T-helper 2 cell treated with Interferon-gamma antibody and Interleukin-4, amounts not matched to agents 5 μg/mL and 100 μg/mL, for 36 hours (primary cell): ENCODE data around the gene PSMB2.
A peak's percentile ranks its signal among the peaks of the same experiment; 100 is the strongest.
"Not testable (repeated sequence)": the region's sequence is repeated elsewhere in the genome, so short reads cannot be mapped to it uniquely, and the experiment has no call there.

Experiments used
- DNase-seq: peaks from one replicate; pipeline ENCODE4 v3.0.0; 2021; ENCODE audit warnings: low spot score
- H3K27ac Mint-ChIP-seq: one replicate; pipeline ENCODE4 v1.8.0; 2021; ENCODE audit warnings: mild to moderate bottlenecking, mixed read lengths
- H3K27me3 Mint-ChIP-seq: one replicate; pipeline ENCODE4 v1.8.0; 2021; ENCODE audit warnings: low read depth, mixed read lengths
- H3K36me3 Mint-ChIP-seq: one replicate; pipeline ENCODE4 v1.8.0; 2021; ENCODE audit warnings: low read depth, mixed read lengths
- H3K4me1 Mint-ChIP-seq: one replicate; pipeline ENCODE4 v1.8.0; 2021; ENCODE audit warnings: low read depth, mixed read lengths
- H3K4me3 Mint-ChIP-seq: one replicate; pipeline ENCODE4 v1.8.0; 2022; ENCODE audit warnings: mild to moderate bottlenecking, moderate library complexity, mixed read lengths
- H3K9me3 Mint-ChIP-seq: one replicate; pipeline ENCODE4 v1.8.0; 2021; ENCODE audit warnings: mixed read lengths

PSMB2 gene

DNA sequence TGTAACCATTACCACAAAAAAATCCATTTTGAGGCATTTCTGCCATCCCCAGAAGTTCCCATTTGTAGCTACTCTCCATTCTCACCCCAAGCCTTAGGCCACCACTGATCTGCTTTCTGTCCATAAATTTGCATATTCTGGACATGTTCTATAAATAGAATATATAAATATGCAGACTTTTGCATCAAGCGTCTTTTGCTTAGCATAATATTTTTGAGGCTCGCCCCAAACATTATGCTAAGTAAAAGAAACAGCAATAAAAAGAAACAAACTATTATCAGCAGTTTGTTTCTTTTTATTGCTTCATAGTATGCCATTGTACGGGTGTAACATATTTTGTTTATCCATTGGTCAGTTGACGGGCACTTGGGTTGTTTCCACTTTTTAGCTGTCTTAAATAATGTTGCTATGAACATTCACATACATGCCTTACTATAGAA is 60.4 kb downstream of the PSMB2 start:
- no peak for DNase-seq
- H3K4me1 Mint-ChIP-seq, result peaks cover 12% of the 10 kb centered on the region
- H3K36me3 Mint-ChIP-seq, result peaks cover 2% of the 10 kb centered on the region
- no peaks in the 10 kb centered on the region for H3K9me3 Mint-ChIP-seq
- H3K27me3 Mint-ChIP-seq, result peaks cover 4% of the 10 kb centered on the region
- H3K4me3 Mint-ChIP-seq, result no peak overlapping the region
- H3K27ac Mint-ChIP-seq, result no peak overlapping the region

DNA sequence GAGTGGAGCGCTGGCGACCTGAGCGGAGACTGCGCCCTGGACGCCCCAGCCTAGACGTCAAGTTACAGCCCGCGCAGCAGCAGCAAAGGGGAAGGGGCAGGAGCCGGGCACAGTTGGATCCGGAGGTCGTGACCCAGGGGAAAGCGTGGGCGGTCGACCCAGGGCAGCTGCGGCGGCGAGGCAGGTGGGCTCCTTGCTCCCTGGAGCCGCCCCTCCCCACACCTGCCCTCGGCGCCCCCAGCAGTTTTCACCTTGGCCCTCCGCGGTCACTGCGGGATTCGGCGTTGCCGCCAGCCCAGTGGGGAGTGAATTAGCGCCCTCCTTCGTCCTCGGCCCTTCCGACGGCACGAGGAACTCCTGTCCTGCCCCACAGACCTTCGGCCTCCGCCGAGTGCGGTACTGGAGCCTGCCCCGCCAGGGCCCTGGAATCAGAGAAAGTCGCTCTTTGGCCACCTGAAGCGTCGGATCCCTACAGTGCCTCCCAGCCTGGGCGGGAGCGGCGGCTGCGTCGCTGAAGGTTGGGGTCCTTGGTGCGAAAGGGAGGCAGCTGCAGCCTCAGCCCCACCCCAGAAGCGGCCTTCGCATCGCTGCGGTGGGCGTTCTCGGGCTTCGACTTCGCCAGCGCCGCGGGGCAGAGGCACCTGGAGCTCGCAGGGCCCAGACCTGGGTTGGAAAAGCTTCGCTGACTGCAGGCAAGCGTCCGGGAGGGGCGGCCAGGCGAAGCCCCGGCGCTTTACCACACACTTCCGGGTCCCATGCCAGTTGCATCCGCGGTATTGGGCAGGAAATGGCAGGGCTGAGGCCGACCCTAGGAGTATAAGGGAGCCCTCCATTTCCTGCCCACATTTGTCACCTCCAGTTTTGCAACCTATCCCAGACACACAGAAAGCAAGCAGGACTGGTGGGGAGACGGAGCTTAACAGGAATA is 64.0 kb downstream of the PSMB2 start:
- peak; percentile 57 for DNase-seq
- Mint-ChIP-seq H3K36me3 (peaks cover 2% of the 10 kb centered on the region), H3K4me3 (peak overlapping the region; percentile 82), H3K4me1 (peaks cover 18% of the 10 kb centered on the region), H3K27ac (peak overlapping the region; percentile 41), H3K27me3 (peaks cover 21% of the 10 kb centered on the region), H3K9me3 (no peaks in the 10 kb centered on the region)

DNA sequence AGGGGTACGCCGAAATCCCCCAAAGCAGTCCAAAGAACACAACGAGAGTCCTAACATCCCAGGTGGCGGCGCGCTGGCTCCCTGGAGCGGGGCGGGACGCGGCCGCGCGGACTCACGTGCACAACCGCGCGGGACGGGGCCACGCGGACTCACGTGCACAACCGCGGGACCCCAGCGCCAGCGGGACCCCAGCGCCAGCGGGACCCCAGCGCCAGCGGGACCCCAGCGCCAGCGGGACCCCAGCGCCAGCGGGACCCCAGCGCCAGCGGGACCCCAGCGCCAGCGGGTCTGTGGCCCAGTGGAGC is 64.6 kb downstream of the PSMB2 start:
- peaks cover 18% of the 10 kb centered on the region for H3K4me1 Mint-ChIP-seq
- peaks cover 26% of the 10 kb centered on the region for H3K27me3 Mint-ChIP-seq
- DNase-seq, H3K36me3 Mint-ChIP-seq, H3K9me3 Mint-ChIP-seq: not testable (repeated sequence)
- H3K27ac Mint-ChIP-seq, result peak overlapping the region; percentile 10
- peak overlapping the region; percentile 81 for H3K4me3 Mint-ChIP-seq

DNA sequence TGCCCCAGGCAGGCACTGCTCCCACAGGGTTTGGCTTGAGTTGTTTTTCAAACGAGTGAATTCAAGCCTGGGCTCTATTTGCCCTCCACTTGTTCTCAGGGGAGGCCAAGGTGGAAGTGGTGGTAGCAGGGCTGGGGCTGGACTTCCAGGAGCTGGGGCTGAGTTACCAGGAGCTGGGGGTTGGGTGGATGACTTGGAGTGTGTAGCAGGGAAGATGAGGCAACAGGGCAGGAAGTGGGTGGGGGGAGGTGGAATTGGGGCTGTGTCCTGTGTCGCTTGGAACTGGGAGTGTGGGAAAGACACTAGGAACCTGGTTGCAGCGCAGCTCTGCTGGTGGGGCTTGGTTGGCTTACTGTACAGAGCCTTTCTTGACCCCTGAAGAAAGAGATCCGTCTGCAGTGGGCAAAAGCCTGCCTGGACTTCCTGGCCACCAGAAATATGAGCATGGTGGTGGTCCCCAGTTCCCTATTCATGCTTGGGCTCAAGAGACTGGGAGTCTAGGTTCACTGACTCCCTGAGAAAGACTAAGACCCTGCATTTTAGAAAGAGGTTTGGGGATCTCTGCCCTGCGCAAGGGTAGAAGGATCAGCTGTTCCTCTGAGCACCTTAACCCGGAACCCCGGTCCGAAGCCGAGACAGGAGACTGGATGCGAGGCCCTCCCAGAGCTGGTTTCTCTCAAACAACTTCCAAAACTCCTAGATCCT is 65.1 kb downstream of the PSMB2 start:
- no peaks in the 10 kb centered on the region for H3K9me3 Mint-ChIP-seq

DNA sequence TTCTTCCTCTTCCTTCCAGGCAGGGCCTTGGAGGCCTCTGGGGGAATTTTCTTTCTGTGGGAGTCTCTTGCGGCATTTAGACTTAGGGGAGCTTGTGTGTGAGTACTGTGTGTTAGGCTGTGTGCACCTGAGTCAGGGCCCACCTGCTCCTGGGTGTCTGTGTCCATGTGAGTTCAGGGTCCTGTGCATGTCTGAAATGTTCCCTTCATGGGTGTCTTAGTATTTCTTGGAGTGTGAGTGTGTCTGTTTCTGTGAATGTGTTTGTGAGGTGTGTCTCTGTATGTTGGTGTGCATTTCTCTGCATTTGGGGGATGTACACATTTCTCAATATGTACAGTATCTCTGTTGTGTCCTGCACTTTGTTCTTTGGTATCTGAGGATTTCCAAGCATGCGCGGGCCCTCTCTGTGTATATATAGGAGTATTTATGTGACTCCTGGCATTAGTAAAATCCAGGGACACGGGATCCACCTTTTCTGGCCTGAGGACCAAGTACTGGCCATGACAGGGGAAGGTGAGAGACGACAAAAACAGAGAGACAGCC is 65.8 kb downstream of the PSMB2 start:
- H3K4me3 Mint-ChIP-seq, result no peak overlapping the region
- H3K4me1 Mint-ChIP-seq, result peaks cover 19% of the 10 kb centered on the region
- no peak overlapping the region for H3K27ac Mint-ChIP-seq
- no peak for DNase-seq
- H3K27me3 Mint-ChIP-seq, result peaks cover 36% of the 10 kb centered on the region
- peaks cover 2% of the 10 kb centered on the region for H3K36me3 Mint-ChIP-seq
- no peaks in the 10 kb centered on the region for H3K9me3 Mint-ChIP-seq

More for the DNA sequence above, 65.1 kb downstream of the PSMB2 start:
- H3K27me3 Mint-ChIP-seq, result peaks cover 31% of the 10 kb centered on the region
- peak overlapping the region; percentile 81 for H3K4me3 Mint-ChIP-seq
- H3K36me3 Mint-ChIP-seq, result peaks cover 2% of the 10 kb centered on the region
- DNase-seq, result no peak
- peak overlapping the region; percentile 10 for H3K27ac Mint-ChIP-seq
- H3K4me1 Mint-ChIP-seq, result peaks cover 18% of the 10 kb centered on the region

DNA sequence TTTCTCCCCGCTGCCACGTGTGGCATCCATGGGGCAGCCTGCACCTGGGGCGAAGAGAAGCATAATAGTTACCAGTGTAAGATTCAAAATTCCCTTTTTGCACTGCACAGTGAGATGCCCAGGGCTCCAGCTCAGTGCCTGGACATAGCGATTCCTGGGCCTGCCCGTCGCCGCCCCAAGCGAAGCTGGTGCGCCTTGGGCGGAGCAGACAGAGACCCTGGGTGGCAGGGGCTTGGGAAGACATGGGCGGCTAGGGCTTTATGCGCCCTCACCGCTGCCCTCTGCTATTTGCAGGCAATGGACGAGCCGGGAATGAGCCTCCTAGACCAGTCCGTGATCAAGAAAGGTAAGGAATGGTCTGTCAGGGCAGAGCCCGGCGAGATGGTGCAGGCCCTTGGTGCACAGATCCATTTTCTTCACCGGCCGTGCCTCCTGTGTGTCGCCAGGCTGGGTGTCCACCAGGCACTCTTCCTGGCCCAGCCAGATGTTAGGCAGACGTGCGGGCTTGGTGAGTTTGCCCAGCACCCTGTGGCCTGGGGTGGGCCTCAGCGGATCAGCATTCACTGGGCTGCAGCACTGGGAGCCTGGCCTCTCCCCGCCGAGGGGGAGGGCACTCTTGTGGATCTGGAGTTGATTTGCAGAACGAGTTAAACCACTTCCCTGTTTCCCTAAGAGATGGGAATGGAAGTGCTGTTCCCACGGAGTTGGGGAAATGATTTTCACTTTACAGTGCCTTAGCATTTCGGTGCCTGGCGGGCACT is 66.5 kb downstream of the PSMB2 start:
- Mint-ChIP-seq H3K36me3 (peaks cover 2% of the 10 kb centered on the region), H3K27ac (no peak overlapping the region), H3K4me1 (peaks cover 21% of the 10 kb centered on the region), H3K9me3 (no peaks in the 10 kb centered on the region), H3K27me3 (peaks cover 39% of the 10 kb centered on the region), H3K4me3 (no peak overlapping the region)
- no peak for DNase-seq

DNA sequence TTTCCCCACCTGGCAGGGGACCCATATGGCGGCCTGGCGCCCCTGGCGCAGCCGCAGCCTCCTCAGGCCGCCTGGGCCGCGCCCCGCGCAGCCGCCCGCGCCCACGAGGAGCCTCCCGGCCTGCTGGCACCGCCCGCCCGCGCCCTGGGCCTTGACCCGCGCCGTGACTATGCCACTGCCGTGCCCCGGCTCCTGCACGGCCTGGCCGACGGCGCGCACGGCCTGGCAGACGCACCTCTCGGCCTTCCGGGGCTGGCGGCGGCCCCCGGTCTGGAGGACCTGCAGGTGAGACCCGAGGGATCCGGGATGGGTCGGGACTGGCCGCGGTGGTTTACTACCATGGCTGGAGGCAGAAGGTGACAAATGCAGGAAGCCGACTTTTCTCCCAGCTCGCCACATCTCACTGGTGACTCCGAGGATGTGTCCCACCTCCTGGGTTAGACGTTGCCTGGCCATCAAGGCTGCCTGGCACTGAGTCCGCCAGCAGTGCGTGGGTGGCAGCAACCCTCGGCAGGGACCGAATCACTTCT is 67.1 kb downstream of the PSMB2 start:
- Mint-ChIP-seq H3K4me1 (peaks cover 21% of the 10 kb centered on the region), H3K9me3 (no peaks in the 10 kb centered on the region), H3K27me3 (peaks cover 39% of the 10 kb centered on the region), H3K27ac (no peak overlapping the region), H3K36me3 (peaks cover 2% of the 10 kb centered on the region), H3K4me3 (no peak overlapping the region)
- no peak for DNase-seq

DNA sequence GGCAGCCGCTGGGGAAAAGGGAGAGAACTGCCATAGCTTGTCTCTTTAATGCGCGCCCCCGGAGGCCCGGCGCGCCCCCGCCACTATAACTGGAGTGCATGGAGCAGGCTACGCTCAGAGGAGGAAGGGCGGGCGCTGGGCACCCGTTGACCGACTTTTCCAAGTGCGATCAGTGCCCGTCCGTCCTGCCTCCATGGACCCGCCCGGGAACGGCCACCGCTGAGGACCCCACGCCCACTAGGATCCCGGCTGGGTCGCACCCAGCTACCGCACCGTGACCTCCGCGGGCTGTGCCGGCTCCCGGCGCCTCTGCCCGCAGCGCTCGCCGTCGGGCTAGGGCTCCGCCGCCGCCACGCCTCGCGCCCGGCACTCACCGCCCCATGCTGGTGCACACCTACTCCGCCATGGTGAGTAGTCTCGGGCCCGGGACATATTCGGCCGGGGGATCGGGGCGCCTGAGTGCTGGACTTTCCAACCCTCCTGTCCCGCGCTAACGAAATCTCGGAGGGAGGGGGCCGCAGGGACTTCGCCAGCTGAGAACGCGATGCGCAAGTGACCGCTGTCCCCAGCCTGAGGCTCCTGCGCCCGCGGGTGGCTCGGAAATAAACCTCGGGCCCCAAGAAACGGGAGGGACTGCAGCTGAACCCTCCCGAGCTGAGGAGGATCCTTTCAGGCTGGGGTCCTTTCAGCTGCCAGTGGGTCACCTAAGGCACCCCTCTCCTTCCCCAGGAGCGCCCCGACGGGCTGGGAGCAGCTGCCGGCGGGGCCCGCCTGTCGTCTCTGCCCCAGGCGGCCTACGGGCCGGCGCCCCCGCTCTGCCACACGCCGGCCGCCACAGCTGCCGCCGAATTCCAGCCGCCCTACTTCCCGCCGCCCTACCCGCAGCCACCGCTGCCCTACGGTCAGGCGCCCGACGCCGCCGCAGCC is 67.9 kb downstream of the PSMB2 start, which contains the start of gene TFAP2E:
Gene TFAP2E (plus strand): TSS at position 117 of the 927 bp plus-strand sequence. CDS start 264 bp downstream, at position 381.
- H3K36me3 Mint-ChIP-seq, result peaks cover 2% of the 10 kb centered on the region
- H3K4me3 Mint-ChIP-seq, result no peak within 1 kb of the TSS
- no peak for DNase-seq
- no peak within 1 kb of the TSS for H3K27ac Mint-ChIP-seq
- no peaks in the 10 kb centered on the region for H3K9me3 Mint-ChIP-seq
- peaks cover 22% of the 10 kb centered on the region for H3K4me1 Mint-ChIP-seq
- H3K27me3 Mint-ChIP-seq, result peaks cover 39% of the 10 kb centered on the region

DNA sequence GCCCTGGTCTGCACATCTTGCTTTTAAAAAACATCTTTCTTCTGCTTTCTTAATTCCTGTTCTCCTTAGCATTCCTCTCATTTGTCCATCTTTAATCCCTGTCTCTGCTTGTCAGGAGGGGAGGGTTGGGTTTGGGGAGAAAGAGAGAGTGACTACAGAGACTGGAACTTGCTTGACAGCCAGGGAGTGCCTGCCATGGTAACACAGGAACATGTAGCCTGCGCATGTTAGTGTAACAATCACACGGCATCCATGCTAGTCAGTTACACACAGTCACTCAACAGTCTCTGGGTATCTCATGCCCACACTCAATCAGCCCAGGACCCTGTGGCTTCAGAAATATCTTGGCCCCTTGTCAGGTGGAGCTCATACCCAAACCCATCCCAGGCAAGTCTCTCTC is 69.0 kb downstream of the PSMB2 start:
- Mint-ChIP-seq H3K9me3 (no peaks in the 10 kb centered on the region), H3K4me1 (peaks cover 15% of the 10 kb centered on the region), H3K27me3 (peaks cover 39% of the 10 kb centered on the region), H3K4me3 (no peak overlapping the region), H3K36me3 (no peaks in the 10 kb centered on the region), H3K27ac (no peak overlapping the region)
- no peak for DNase-seq

DNA sequence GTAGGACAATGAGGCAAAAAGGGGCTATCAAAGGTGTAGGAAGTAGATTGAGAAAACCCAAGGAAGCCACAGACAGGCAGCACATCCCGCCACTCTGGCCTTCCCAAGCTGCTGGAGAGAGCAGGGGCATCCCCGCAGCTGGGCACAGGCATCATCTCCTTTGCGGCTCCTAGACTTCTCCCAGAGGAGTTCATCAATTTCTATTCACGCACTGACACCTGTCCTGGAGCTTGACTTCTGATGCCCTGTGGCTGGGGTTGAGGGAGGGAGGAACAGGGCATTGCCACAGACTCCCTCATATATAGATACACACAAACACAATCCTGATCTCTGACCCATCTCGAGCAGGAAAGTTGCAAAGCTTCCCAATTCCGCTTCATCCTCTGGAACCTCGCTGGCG is 70.1 kb downstream of the PSMB2 start:
- DNase-seq, result no peak
- Mint-ChIP-seq H3K9me3 (no peaks in the 10 kb centered on the region), H3K4me3 (no peak overlapping the region), H3K27me3 (peaks cover 36% of the 10 kb centered on the region), H3K4me1 (peaks cover 12% of the 10 kb centered on the region), H3K27ac (no peak overlapping the region), H3K36me3 (no peaks in the 10 kb centered on the region)

DNA sequence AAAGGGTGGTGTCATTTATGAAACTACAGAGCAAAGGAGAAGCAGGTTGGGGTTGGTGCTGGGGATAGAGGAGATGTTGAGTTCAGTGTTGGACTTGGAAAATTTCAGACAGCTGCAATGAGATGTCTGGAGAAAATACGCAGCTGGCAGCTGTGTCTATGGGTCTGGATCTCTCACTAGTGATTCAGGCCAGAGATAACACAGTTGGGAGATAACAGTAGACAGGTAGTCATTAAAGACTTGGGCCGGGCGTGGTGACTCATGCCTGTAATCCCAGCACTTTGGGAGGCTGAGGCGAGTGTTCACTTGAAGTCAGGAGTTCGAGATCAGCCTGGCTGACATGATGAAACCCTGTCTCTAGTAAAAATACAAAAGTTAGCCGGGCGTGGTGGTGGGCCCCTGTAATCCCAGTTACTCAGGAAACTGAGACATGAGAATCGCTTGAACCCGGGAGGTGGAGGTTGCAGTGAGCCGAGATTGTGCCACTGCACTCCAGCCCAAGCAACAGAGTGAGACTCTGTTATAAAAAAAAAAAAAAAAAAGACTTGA is 70.7 kb downstream of the PSMB2 start:
- Mint-ChIP-seq H3K27ac (no peak overlapping the region), H3K4me3 (no peak overlapping the region), H3K9me3 (no peaks in the 10 kb centered on the region), H3K27me3 (peaks cover 34% of the 10 kb centered on the region), H3K4me1 (peaks cover 7% of the 10 kb centered on the region), H3K36me3 (no peaks in the 10 kb centered on the region)
- no peak for DNase-seq

DNA sequence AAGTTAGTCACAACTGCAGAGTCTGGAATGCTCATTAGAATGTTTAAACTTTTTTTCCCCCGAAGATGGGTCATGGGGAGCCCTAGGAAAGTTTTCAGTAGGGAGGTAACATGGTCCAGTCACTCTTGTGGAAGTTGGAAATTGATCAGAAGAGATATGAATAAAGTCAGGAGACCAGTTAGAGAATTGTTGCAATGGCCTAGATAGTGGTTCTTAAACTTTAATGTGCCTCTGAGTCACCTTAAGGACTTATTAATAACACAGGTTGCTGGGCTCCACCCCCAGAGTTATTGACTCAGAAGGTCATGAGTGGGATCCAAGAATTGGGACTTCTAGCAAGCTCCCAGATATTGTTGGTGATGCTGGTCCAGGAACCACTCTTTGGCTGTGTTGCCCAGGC is 71.4 kb downstream of the PSMB2 start:
- no peak for DNase-seq
- H3K27ac Mint-ChIP-seq, result no peak overlapping the region
- H3K4me3 Mint-ChIP-seq, result no peak overlapping the region
- H3K9me3 Mint-ChIP-seq, result no peaks in the 10 kb centered on the region
- peaks cover 29% of the 10 kb centered on the region for H3K27me3 Mint-ChIP-seq
- H3K4me1 Mint-ChIP-seq, result peaks cover 4% of the 10 kb centered on the region
- no peaks in the 10 kb centered on the region for H3K36me3 Mint-ChIP-seq
